ENCODE data around the gene GAS7.

Gene GAS7

GRCh38 chr17:10001306-10001873 lies 197.0 kb downstream of the GAS7 start:
- TF ChIP-seq CTCF (IDR thresholded peaks at IDR 0.05; ENCODE audit: control insufficient read depth, insufficient read depth, low read depth, low read length, missing control alignments), result no peak
- no peak overlapping the region for H3K4me3 ChIP-seq (ENCODE audit: control insufficient read depth, low read depth, low read length)
- no peak for DNase-seq (ENCODE audit: low read depth)

- H3K4me3 ChIP-seq (ENCODE audit: control insufficient read depth, low read depth, low read length), result no peak overlapping the region
- no peak for TF ChIP-seq CTCF (IDR thresholded peaks at IDR 0.05; ENCODE audit: control insufficient read depth, insufficient read depth, low read depth, low read length, missing control alignments)
- DNase-seq (ENCODE audit: low read depth), result no peak
These were observed 198.3 kb downstream of the GAS7 start for GRCh38 chr17:9999919-10000695.

GRCh38 chr17:9998060-9998459 lies 200.3 kb downstream of the GAS7 start:
- no peak for TF ChIP-seq CTCF (IDR thresholded peaks at IDR 0.05; ENCODE audit: control insufficient read depth, insufficient read depth, low read depth, low read length, missing control alignments)
- DNase-seq (ENCODE audit: low read depth), result no peak
- H3K4me3 ChIP-seq (ENCODE audit: control insufficient read depth, low read depth, low read length), result no peak overlapping the region

GRCh38 chr17:9994761-9995160 lies 203.6 kb downstream of the GAS7 start:
- no peak for TF ChIP-seq CTCF (IDR thresholded peaks at IDR 0.05; ENCODE audit: control insufficient read depth, insufficient read depth, low read depth, low read length, missing control alignments)
- no peak for DNase-seq (ENCODE audit: low read depth)
- H3K4me3 ChIP-seq (ENCODE audit: control insufficient read depth, low read depth, low read length), result no peak overlapping the region

- TF ChIP-seq CTCF (IDR thresholded peaks at IDR 0.05; ENCODE audit: control insufficient read depth, insufficient read depth, low read depth, low read length, missing control alignments), result no peak
- no peak for DNase-seq (ENCODE audit: low read depth)
- no peak overlapping the region for H3K4me3 ChIP-seq (ENCODE audit: control insufficient read depth, low read depth, low read length)
These were observed 206.6 kb downstream of the GAS7 start for GRCh38 chr17:9991796-9992195.

GRCh38 chr17:9991351-9991750 lies 207.1 kb downstream of the GAS7 start:
- no peak overlapping the region for H3K4me3 ChIP-seq (ENCODE audit: control insufficient read depth, low read depth, low read length)
- DNase-seq (ENCODE audit: low read depth), result no peak
- TF ChIP-seq CTCF (IDR thresholded peaks at IDR 0.05; ENCODE audit: control insufficient read depth, insufficient read depth, low read depth, low read length, missing control alignments), result no peak

Data from AG09309 (cell line).